ENCODE data around the gene ECI2.

GRCh38 chr6:4179960-4180651, 44.7 kb upstream of the ECI2 start:
- no peak for TF ChIP-seq POLR2AphosphoS5 (IDR thresholded peaks at IDR 0.05; ENCODE audit: low read depth, low read length)
- no peak for TF ChIP-seq POLR2A (IDR thresholded peaks at IDR 0.05; ENCODE audit: low read depth, low read length)
- TF ChIP-seq TAF1 (IDR thresholded peaks at IDR 0.05; ENCODE audit: borderline replicate concordance, low read depth, low read length): no peak

Data from GM12892 (cell line).